A549 (cell line): ENCODE data around the gene RHBG.

Source experiments
- POLR2A ChIP-seq: IDR thresholded peaks from 2 replicates; pipeline ENCODE4 v1.6.1; 2012; ENCODE audit warnings: mild to moderate bottlenecking, low read length
- POLR2AphosphoS2 ChIP-seq: conservative IDR thresholded peaks from 2 replicates; pipeline ENCODE4 v1.6.1; 2012; ENCODE audit warnings: low read length, improper control_type of control experiment, inconsistent platforms
- TF ChIP-seq, protein P1 (sequence below): fragments of >200 bp; sonication (Bioruptor Twin); formaldehyde crosslinking; IDR thresholded peaks from 3 replicates; pipeline ENCODE4 v1.5.1; 2016
- TF ChIP-seq, protein P2 (sequence below): fragments of 450-650 bp; IDR thresholded peaks from 2 replicates; pipeline ENCODE4 v1.6.1; 2014; ENCODE audit warnings: antibody characterized with exemption
- TF ChIP-seq, protein P3 (sequence below): fragments of 150-350 bp; IDR thresholded peaks from 2 replicates; pipeline ENCODE4 v1.6.1; 2014; ENCODE audit warnings: low read depth, mild to moderate bottlenecking, low read length

DNA sequence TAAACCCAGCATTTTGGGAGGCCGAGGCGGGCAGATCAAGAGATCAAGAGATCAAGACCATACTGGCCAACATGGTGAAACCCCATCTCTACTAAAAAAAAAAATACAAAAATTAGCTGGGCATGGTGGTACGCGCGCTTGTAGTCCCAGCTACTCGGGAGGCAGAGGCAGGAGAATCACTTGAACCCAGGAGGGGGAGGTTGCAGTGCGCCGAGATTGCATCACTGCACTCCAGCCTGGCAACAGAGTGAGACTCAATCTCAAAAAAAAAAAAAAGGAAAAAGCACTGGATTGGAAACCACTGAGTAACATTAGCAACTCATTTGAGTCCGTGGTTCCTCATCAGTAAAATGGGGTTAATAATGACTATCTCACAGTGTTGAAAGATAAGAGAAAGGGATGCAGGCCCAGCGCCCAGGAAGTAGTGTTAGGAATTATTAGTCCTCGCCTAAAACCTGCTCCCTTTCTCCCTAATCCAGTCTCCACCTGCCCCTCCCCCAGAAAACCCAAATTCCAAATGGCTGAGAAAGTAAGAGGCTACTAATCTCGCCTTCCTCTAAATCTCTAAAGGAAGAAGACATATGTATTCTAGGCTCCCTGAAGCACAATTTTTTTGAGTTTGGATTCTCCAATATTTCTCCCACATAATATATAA is 49.5 kb downstream of the RHBG start:
- TF ChIP-seq, protein P1, sequence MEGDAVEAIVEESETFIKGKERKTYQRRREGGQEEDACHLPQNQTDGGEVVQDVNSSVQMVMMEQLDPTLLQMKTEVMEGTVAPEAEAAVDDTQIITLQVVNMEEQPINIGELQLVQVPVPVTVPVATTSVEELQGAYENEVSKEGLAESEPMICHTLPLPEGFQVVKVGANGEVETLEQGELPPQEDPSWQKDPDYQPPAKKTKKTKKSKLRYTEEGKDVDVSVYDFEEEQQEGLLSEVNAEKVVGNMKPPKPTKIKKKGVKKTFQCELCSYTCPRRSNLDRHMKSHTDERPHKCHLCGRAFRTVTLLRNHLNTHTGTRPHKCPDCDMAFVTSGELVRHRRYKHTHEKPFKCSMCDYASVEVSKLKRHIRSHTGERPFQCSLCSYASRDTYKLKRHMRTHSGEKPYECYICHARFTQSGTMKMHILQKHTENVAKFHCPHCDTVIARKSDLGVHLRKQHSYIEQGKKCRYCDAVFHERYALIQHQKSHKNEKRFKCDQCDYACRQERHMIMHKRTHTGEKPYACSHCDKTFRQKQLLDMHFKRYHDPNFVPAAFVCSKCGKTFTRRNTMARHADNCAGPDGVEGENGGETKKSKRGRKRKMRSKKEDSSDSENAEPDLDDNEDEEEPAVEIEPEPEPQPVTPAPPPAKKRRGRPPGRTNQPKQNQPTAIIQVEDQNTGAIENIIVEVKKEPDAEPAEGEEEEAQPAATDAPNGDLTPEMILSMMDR: no peak
- TF ChIP-seq POLR2A (no peak), POLR2AphosphoS2 (no peak)
- TF ChIP-seq, protein P2, sequence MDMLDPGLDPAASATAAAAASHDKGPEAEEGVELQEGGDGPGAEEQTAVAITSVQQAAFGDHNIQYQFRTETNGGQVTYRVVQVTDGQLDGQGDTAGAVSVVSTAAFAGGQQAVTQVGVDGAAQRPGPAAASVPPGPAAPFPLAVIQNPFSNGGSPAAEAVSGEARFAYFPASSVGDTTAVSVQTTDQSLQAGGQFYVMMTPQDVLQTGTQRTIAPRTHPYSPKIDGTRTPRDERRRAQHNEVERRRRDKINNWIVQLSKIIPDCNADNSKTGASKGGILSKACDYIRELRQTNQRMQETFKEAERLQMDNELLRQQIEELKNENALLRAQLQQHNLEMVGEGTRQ: no peak
- TF ChIP-seq, protein P3, sequence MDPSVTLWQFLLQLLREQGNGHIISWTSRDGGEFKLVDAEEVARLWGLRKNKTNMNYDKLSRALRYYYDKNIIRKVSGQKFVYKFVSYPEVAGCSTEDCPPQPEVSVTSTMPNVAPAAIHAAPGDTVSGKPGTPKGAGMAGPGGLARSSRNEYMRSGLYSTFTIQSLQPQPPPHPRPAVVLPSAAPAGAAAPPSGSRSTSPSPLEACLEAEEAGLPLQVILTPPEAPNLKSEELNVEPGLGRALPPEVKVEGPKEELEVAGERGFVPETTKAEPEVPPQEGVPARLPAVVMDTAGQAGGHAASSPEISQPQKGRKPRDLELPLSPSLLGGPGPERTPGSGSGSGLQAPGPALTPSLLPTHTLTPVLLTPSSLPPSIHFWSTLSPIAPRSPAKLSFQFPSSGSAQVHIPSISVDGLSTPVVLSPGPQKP: no peak
